ENCODE data around the gene RNASEH2A. TPM values are rescaled to one million over a fixed set of nuclear protein-coding genes. Genes with fewer than 3 reads are reported as not detected.

RNASEH2A gene
- polyA plus RNA-seq, 1 donor (not counting 4 experiments of a cell fraction or from before 2014, with no cell fraction given), result 19.7 TPM

GRCh38 chr19:12833738-12834565, 27.6 kb downstream of the RNASEH2A start:
- H4K20me1 ChIP-seq (ENCODE audit: control insufficient read depth, extremely low read depth, insufficient read depth, low read length), result no peaks in the 10 kb centered on the region
- peaks cover 18% of the 10 kb centered on the region for H3K4me1 ChIP-seq (ENCODE audit: control insufficient read depth, extremely low read depth, insufficient read depth, low read length)
- H3K79me2 ChIP-seq (ENCODE audit: control insufficient read depth, insufficient read depth, low read length), result no peaks in the 10 kb centered on the region
- no peaks in the 10 kb centered on the region for H3K9me1 ChIP-seq (ENCODE audit: control insufficient read depth, extremely low read depth, insufficient read depth, low read length)
- no peak overlapping the region for H2AFZ ChIP-seq (ENCODE audit: control insufficient read depth, low read length)
- H3K27me3 ChIP-seq (ENCODE audit: control insufficient read depth, extremely low read depth, insufficient read depth, low read length), result peaks cover 57% of the 10 kb centered on the region
- no peak overlapping the region for H3K9ac ChIP-seq (ENCODE audit: control insufficient read depth, extremely low read depth, insufficient read depth, low read length)
- dilution Hi-C loops (cut with MboI; ENCODE audit: extremely low pct_ligation_motif_present, low sequenced_read_pairs), result no loop called here
- H3K36me3 ChIP-seq (ENCODE audit: control insufficient read depth in 2 of 2, extremely low read depth in 1 of 2, insufficient read depth in 2 of 2, low read length in 2 of 2), result no peaks in the 10 kb centered on the region
- H3K4me3 ChIP-seq (ENCODE audit: control insufficient read depth in 2 of 3, extremely low read depth in 1 of 3, insufficient read depth in 2 of 3, low read depth in 1 of 3, low read length in 3 of 3), result peak overlapping the region in 2 of 3 experiments; percentile 18 to 40
- no peaks in the 10 kb centered on the region for H3K9me3 ChIP-seq (ENCODE audit: control insufficient read depth, low read depth, low read length)
- TF ChIP-seq CTCF (optimal IDR thresholded peaks at IDR 0.05 in 1 of 3, IDR thresholded peaks at IDR 0.05 in 1 of 3, conservative IDR thresholded peaks at IDR 0.05 in 1 of 3; ENCODE audit: extremely low read depth in 1 of 3, insufficient read depth in 2 of 3, low read length in 3 of 3), result no peak
- TF ChIP-seq EZH2 (IDR thresholded peaks at IDR 0.05; ENCODE audit: low read length), result no peak
- FAIRE-seq, result no peak
- no peak overlapping the region for H3K27ac ChIP-seq (ENCODE audit: control insufficient read depth, insufficient read depth, low read length)
- peak overlapping the region; percentile 51 for H3K4me2 ChIP-seq (ENCODE audit: control insufficient read depth, extremely low read depth, insufficient read depth, low read depth, low read length)
- DNase-seq (ENCODE audit: low read depth, low spot score), result no peak

GRCh38 chr19:12834566-12834943, 28.2 kb downstream of the RNASEH2A start, which contains the start of gene RTBDN:
Gene RTBDN, minus strand, starts transcription at chr19:12834579. Its CDS starts 4,600 bp downstream, at chr19:12829979.
- DNase-seq (ENCODE audit: low read depth, low spot score) (no peak), FAIRE-seq (no peak)
- H4K20me1 ChIP-seq (ENCODE audit: control insufficient read depth, extremely low read depth, insufficient read depth, low read length), result no peaks in the 10 kb centered on the region
- dilution Hi-C loops (cut with MboI; ENCODE audit: extremely low pct_ligation_motif_present, low sequenced_read_pairs), result no loop called here
- H3K9me1 ChIP-seq (ENCODE audit: control insufficient read depth, extremely low read depth, insufficient read depth, low read length), result no peaks in the 10 kb centered on the region
- TF ChIP-seq CTCF (optimal IDR thresholded peaks at IDR 0.05 in 1 of 3, IDR thresholded peaks at IDR 0.05 in 1 of 3, conservative IDR thresholded peaks at IDR 0.05 in 1 of 3; ENCODE audit: extremely low read depth in 1 of 3, insufficient read depth in 2 of 3, low read length in 3 of 3) (no peak), EZH2 (IDR thresholded peaks at IDR 0.05; ENCODE audit: low read length) (peak; percentile 96)
- H3K27me3 ChIP-seq (ENCODE audit: control insufficient read depth, extremely low read depth, insufficient read depth, low read length), result peaks cover 63% of the 10 kb centered on the region
- H3K27ac ChIP-seq (ENCODE audit: control insufficient read depth, insufficient read depth, low read length), result no peak within 1 kb of the TSS
- H2AFZ ChIP-seq (ENCODE audit: control insufficient read depth, low read length), result no peak within 1 kb of the TSS
- peak within 1 kb of the TSS; percentile 18 to 45 (median 40) for H3K4me3 ChIP-seq (ENCODE audit: control insufficient read depth in 2 of 3, extremely low read depth in 1 of 3, insufficient read depth in 2 of 3, low read depth in 1 of 3, low read length in 3 of 3)
- H3K36me3 ChIP-seq (ENCODE audit: control insufficient read depth in 2 of 2, extremely low read depth in 1 of 2, insufficient read depth in 2 of 2, low read length in 2 of 2), result no peaks in the 10 kb centered on the region
- no peaks in the 10 kb centered on the region for H3K9me3 ChIP-seq (ENCODE audit: control insufficient read depth, low read depth, low read length)
- peaks cover 18% of the 10 kb centered on the region for H3K4me1 ChIP-seq (ENCODE audit: control insufficient read depth, extremely low read depth, insufficient read depth, low read length)
- H3K79me2 ChIP-seq (ENCODE audit: control insufficient read depth, insufficient read depth, low read length), result no peaks in the 10 kb centered on the region
- H3K4me2 ChIP-seq (ENCODE audit: control insufficient read depth, extremely low read depth, insufficient read depth, low read depth, low read length), result peak within 1 kb of the TSS; percentile 66
- no peak within 1 kb of the TSS for H3K9ac ChIP-seq (ENCODE audit: control insufficient read depth, extremely low read depth, insufficient read depth, low read length)
